ENCODE results near the gene FBL.
"Not testable (repeated sequence)": the region's sequence is repeated elsewhere in the genome, so short reads cannot be mapped to it uniquely, and the experiment has no call there.

FBL gene

DNA sequence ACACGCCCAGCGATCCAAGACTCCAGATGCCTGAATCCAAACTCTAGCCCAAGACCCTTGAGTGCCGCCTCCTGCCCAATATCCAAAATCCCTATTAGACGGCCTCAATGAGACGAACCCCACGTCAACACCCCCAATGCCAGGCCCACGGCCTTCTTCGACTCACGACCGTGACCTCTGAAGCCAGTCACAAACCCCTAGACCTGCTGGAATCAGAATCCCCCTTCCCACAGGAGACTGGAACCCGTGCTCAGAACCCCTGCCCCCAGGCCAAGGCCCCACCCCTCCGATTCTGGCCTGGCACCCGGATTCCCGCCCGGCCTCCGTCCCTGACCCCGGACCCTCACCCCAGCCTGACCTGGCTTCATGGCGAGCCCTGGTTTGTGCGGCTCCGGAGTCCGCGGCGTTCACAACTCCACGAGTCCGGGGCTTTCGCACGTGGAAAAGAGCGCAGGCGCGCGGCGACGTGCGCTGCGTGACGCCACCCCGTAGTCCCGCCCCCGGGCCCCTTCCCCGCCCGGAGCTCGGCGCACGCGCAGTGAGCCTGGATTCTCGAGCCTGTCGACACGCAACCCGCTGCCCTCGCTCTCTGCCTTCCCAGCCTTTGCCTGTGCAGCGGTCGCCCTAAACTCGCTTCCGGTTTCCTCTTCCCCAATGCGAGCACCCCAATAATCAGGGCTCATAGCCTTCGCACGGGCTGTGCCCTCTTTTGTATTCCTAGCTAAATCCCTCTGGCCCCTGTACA, at the start of gene FBL:
TSS of gene FBL (minus strand) at position 447 of the 745 bp plus-strand sequence. CDS start at position 368, 79 bp downstream.
- DNase-seq = peak; percentile 97

DNA sequence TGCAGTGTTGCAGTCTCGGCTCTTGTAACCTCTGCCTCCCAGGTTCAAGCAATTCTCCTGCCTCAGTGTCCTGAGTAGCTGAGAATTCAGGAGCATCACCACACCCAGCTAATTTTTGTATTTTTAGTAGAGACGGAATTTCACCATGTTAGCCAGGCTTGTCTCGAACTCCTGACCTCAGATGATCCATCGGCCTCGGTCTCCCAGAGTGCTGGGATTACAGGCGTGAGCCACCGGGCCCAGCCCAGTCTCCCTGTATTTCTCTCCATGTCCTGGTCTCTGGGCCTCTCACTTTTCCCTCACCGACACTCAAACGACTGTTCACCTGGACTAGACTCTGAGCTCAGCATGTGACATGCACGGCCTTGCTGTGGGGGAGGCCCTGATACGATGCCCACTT, 48.9 kb upstream of the FBL start:
- not testable (repeated sequence) for DNase-seq

DNA sequence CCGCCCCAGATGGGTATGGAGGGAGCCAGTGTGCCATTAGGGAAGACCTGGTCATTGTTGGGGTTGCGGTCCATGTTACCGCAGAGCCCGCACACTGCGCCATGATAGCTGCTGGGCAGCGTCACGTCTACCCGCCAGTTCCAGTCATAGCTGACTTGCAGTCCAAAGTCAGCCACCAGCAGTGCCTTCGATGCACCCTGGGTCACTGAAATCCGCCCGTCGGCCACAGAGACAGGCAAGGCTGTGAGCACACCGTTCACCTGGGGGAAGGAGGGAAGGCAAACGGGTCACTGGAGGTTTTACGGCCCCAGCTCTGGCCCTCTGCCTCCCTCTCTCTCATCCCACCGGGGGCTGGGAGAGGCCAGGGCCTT, 48.0 kb upstream of the FBL start:
- not testable (repeated sequence) for DNase-seq

DNA sequence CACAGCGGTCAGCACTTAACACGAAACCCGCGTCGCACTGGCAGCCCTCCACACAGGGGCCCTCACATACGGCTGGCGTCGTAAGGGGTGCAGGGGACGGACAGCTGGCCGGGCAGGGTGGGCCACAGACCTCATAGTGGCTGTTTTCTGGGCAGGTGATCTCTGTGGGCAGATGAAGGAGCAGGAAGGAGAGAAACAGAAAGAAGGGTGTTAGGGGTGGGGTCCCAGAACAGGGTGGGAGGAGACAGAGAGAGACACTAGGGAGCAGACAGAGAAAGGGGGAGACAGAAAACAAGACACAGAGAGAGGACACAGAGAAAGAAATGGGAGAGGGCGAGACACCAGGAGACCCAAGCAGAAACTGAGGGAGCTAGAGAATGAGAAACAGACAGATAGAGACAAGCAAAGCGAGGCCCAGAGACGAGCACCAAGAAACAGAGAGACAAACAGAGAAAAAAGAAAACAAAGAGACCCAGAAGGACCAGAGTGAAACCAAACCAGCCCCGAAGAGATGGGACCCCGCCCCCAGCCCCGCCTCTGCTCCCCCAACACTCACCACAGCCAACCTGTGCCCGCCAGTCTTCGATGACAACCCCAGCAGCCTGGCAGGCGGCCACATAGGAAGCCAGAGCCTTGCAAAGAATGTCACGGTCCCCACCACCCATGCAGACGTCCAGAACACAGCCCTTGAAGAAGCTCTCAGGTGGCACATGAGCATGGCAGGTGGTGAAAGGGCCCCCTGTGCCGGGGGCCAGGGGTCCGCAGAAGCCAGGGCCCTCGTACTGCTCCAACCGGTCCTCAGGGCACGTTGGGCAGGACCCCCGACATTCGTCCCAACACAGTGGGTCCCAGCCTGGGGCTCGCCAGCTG, 47.4 kb upstream of the FBL start:
- DNase-seq = not testable (repeated sequence)

DNA sequence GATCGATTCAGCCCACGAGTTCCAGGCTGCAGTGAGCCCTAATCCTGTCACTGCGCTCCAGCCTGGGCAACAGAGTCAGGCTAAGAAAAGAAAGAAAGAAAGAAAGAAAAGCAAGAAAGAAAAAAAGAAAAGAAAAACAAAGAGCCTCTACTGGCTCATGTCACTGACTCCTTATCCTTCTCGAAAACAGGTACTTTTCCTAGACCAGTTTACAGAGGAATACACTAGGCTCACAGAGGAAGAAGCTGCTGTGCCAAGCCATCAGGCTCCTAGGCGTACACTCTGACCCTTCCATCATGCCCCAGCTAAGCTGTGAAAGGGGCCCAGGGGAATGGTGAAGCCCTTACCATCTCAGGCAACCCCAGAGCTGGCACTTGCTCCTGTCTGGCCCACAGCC, 46.3 kb upstream of the FBL start:
- not testable (repeated sequence) for DNase-seq

DNA sequence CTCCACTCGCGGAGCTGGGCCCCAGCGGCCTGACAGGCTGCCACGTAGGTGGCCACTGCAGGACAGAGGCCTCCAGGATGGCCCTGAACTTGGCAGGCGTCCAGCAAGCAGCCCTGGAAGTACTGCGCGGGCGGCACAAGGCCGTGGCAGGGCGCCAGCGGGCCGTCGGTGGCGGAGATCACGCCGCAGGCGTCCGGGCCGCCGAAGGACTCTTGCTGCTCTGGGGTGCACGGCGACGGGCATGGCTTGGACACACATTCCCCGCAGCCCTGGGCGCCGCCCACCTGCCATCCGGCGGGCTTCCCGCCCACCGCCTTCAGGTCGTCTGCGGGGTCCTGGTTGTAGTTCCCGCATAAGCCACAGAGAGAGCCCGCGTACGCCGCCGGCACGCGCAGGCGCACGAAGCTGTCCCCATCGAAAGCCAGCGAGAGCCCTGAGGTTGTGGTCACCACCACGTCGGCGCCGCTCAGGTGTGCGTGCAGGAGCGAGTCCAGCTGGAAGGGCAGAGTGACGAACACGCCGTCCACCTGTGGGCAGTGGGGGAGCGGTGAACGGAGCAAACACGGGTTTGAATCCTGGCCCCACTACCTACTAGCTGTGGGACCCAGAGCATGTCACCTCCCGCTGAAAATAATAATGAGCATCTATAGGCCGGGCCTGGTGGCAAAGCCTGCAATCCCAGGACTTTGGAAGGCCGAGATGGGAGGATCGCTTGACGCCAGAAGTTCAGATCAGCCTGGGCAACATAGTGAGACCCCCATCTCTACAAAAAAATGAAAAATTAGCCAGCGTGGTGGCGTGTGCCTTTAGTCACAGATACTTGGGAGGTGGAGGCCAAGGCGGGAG, 45.7 kb upstream of the FBL start:
- DNase-seq = peak; percentile 36

DNA sequence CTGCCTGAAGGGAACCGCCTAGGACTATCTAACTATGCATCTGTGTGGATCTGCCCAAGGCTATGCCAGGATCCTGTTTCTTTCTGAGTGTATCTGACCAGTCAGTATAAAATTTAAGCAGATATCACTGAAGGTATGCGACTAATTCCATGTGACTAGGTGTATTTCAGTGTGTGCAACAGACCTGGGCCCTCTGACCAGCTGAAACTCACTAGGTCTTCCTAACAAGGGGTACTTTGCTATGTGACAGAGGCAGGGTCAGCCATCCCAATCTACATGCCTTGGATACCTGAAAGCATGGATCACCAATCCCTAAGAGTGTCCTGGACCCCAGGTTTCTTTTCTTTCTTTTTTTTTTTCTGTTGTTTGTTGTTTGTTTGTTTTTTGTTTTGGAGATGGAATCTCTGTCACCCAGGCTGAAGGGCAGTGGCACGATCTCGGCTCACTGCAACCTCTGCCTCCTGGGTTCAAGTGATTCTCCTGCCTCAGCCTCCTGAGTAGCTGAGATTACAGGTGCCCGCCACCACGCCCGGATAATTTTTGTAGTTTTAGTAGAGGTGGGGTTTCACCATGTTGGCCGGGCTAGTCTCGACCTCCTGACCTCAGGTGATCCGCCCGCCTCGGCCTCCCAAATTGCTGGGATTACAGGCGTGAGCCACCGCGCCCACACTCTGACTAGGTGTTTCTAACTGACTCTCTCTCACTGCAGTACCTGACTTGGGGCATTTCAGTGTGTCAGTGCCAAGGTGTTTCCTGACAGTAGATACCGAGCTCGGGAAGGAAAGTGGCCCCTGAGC, 44.8 kb upstream of the FBL start:
- no peak for DNase-seq

DNA sequence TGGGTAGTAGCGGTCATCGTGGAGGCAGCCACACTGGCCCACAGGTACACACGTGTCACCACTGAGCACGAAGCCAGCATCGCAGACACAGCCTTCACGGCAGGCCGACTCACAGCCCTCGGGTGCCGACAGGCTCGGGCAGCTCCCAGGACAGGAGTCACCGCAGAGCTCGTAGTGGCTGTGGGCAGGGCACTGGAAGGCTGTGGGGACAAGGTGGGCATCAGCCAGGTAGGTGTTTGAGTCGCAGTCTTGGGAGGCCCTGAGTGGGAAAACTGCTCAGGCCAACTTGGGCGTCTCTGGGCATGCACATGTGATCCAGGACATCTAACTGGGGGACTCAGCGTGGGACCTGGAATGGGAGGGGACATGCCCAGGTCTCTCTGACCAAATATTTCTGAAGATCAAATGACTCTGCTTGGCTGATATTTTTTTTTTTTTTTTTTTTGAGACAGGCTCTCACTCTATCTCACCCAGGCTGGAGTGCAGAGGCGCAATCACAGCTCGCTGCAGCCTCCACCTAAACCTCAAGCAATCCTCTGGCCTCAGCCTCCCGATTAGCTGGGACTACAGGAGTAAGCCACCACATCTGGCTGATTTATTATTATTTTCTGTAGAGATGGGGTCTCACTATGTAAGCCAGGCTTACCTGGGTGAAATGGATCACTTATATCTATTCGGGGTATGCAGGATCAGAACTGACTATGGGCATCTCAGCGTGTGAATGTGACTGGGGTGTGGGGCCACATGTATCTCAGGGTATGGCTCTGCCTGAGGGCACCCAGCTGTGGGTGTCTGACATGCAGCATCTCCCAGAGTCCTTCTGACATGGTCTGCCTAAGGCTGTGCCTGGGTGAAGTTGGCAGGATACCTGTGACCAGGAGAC, 43.9 kb upstream of the FBL start:
- DNase-seq = not testable (repeated sequence)

DNA sequence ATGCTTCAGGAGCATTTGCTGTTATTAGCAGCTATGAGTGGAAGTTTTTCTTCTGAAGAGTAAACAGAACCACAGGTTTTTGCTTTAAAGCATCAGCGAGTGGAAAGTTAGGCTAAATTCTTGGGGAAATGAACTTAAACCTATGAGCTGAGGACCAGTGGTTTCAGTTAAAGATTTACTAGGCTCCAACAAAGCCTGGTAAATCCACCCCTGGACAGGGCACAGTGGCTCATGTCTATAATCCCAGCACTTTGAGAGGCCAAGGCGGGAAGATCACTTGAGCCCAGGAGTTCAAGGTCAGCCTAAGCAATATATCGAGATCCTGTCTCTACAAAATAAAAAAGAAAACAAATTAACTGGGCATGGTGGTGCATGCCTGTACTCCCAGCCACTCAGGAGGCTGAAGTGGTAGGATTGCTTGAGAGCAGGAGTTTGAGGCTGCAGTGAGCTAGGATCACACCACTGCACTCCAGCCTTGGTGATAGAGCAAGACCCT, 41.3 kb upstream of the FBL start:
- not testable (repeated sequence) for DNase-seq

DNA sequence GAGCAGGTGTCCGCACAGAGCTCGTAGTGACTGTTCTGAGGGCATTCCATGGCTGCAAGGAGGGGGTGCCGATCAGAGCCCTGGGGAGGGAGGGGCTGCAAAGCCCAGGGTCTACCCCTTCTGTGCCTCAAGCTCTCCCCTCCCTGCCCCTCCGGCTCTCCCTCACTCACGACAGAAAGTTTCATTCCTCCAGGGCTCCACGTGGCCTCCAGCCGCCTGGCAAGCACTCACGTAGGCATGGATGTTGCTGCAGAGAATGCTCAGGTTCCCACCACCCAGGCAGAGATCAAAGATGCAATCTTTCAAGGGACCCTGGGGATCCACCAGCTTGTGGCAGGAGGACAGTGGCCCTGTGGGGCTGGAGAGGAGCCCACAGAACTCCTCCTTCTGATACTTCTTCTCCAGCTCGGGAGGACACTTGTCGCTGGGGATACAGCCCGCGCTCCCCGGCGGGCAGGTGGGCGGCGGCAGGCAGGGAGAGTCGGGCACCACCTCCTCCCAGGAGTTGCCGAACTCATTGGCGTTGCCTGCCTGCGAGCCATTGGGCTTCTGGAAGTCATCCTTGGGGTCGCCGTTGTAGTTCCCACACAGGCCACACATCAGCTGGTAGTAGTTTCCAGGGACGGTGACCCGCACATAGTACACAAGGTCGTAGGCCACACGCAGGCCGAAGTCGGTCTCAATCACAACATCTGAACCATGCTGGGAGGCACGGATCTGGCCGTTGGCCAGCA, 39.8 kb upstream of the FBL start:
- DNase-seq = not testable (repeated sequence)

DNA sequence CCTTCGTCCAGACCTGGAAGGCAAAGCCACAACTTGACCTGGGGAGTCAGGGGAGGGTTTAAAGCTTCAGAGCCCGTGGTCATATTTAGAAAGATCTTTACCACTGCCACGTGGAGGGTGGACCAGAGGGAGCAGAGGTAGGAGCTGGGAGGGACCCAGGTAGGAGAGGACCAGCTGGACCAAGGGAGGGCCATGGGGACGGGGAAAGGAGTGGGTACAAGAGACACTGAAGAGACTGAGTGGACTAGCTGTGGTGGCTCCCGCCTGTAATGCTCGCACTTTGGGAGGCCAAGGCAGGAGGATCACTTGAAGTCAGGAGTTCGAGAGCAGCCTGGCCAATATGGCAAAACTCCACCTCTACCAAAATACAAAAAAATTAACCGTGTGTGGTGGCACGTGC, 38.5 kb upstream of the FBL start:
- DNase-seq = not testable (repeated sequence)

DNA sequence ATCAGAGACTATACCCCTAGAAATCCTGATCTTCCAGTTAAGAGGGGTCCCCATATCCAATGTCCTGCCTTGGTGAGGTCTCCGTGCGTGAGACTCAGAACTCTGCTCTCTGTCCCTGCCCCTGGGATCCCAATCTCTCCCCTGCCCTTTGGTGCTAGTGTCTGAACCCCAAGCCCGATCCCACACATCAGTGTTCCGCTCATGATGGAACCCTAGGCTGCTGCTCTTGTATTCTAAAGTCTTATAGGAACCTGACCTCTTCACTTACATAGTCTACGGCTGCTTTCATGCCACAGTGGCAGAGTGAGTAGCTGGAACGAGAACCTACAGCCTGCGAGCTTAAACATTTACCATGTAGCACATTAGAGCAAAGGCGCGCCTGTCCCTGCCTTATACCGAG, 36.5 kb upstream of the FBL start:
- DNase-seq = not testable (repeated sequence)

DNA sequence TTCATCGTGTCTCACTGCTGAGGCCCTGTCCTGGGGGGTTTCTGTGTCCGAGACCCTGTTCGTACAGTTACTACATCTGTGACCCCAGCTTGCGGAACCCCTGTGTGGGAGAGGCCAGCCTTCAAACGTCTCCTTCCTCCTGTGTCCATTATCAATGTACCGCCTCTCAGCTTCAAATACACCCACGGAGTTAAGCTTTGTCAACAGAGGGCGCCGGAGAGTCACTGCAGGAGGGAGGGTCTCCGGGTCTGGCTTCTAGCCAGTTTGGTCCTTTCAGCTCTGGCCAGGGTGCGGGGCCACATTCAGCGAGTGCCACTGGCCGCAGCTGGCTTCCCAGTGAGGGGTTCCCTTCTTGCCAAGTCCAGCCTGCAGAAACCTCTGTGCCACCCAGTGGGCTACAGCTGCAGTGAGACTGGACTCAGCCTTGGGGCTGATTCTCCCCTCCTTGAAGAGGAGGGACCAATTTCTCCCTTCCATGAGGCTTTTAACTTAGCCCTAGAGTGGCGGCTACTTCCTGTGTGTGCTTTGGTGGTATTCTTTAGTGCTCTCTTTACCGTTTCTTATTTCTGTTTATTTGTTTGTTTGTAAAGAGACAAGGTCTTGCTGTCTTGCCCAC, 35.4 kb upstream of the FBL start:
- DNase-seq = peak; percentile 44

DNA sequence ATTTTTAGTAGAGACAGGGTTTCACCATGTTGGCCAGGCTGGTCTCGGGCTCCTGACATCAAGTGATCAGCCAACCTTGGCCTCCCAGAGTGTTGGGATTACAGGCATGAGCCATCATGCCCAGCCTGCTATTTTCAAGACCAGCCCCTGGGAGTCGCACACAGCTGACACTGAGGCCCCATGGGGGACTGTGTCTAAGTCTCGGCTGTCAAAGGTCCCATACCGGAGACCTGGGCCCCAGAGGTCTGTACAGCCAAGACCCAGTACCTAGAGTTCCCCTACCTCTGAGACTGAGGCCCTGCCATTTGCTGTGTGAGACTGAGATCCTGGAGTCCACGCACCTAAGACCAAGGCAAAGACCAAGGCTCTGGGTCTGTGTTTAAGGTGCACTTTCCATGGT, 34.1 kb upstream of the FBL start:
- not testable (repeated sequence) for DNase-seq

DNA sequence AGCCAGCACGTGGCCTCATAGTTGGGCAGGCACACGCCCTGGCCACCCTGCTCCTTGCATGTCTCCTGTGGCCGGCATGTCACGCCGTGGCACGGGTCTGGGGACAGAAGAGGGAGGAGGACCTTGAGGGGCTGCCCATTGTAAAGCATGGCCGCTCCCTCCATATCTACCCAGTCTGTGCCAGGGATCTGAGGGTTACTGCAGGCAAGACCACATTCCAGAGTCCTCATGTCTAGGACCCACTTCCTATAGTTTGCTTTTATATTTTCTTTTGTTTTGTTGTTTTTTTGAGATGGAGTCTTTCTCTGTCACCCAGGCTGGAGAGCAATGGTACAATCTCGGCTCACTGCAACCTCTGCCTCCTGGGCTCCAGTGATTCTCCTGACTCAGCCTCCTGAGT, 33.6 kb upstream of the FBL start:
- DNase-seq = not testable (repeated sequence)

DNA sequence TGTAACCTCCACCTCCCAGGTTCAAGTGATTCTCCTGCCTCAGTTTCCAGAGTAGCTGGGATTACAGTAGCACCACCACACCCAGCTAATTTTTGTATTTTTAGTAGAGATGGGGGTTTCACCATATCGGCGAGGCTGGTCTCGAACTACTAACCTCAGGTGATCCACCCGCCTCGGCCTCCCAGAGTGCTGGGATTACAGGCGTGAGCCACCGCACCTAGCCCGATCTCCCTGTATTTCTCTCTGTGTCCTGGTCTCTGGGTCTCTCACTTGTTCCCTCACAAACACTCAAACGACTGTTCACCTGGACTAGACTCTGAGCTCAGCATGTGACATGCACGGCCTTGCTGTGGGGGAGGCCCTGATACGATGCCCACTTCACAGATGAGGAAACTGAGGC, 32.7 kb upstream of the FBL start:
- not testable (repeated sequence) for DNase-seq

DNA sequence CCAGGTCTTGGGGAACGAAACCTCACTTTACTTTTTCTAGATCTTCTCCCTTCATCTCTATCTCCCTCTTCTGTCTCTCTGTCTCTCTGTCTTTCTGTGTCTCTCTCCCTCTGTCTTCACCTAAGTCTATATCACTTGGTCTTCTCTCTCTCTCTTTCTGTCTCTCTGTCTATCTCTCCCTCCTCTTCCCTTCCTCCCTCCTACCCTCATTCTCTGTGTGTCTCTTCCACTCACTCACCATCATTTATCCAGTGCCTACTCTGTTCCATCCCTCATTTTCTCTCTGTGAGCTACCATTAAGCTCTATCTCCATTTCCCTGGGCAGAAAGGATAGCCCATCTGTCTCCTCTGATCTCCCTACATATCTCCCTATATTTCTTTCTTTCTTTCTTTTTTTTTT, 32.2 kb upstream of the FBL start:
- no peak for DNase-seq

DNA sequence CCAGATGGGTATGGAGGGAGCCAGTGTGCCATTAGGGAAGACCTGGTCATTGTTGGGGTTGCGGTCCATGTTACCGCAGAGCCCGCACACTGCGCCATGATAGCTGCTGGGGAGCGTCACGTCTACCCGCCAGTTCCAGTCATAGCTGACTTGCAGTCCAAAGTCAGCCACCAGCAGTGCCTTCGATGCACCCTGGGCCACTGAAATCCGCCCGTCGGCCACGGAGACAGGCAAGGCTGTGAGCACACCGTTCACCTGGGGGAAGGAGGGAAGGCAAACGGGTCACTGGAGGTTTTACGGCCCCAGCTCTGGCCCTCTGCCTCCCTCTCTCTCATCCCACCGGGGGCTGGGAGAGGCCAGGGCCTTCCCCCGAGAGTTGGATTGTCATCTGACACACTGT, 31.8 kb upstream of the FBL start:
- not testable (repeated sequence) for DNase-seq

DNA sequence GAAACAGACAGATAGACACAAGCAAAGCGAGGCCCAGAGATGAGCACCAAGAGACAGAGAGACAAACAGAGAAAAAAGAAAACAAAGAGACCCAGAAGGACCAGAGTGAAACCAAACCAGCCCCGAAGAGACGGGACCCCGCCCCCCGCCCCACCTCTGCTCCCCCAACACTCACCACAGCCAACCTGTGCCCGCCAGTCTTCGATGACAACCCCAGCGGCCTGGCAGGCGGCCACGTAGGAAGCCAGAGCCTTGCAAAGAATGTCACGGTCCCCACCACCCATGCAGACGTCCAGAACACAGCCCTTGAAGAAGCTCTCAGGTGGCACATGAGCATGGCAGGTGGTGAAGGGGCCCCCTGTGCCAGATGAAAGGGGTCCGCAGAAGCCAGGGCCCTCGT, 31.3 kb upstream of the FBL start:
- DNase-seq = peak; percentile 63

DNA sequence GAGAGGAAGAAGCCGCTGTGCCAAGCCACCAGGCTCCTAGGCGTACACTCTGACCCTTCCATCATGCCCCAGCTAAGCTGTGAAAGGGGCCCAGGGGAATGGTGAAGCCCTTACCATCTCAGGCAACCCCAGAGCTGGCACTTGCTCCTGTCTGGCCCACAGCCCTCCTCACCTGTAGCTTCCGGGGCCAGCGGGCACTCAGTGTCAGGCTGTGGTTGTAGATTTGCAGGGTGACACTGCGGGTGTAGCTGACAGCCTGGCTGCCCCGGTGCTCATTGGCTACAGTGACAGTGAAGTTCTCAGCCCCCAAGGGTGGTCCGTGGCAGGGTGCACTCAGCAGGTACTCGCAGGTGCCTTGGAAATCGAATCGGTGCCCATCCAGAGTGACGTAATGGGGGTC, 30.3 kb upstream of the FBL start:
- DNase-seq = not testable (repeated sequence)
